Activated T-helper 2 cell treated with anti-CD3 and anti-CD28 coated beads, Interferon-gamma antibody, Interleukin-2, Interleukin-4, amounts not matched to agents 10 μg/mL and 5 μg/mL and 100 μg/mL, durations not matched to agents 14 hours and 24 hours and 36 hours (primary cell): ENCODE measurements around the gene COMMD2. TPM values are rescaled to one million over a fixed set of nuclear protein-coding genes. Genes with fewer than 3 reads are reported as not detected.

ENCODE experiments used
- DNase-seq: peaks from one replicate; pipeline ENCODE4 v3.0.0; 2021; ENCODE audit warnings: low spot score
- H3K27ac Mint-ChIP-seq: one replicate; pipeline ENCODE4 v1.8.0; 2021; ENCODE audit warnings: mixed read lengths
- H3K27me3 Mint-ChIP-seq: one replicate; pipeline ENCODE4 v1.8.0; 2021; ENCODE audit warnings: low read depth, mixed read lengths
- H3K36me3 Mint-ChIP-seq: one replicate; pipeline ENCODE4 v1.8.0; 2021; ENCODE audit warnings: low read depth, mixed read lengths
- H3K4me1 Mint-ChIP-seq: one replicate; pipeline ENCODE4 v1.8.0; 2021; ENCODE audit warnings: low read depth, mixed read lengths
- H3K4me3 Mint-ChIP-seq: one replicate; pipeline ENCODE4 v1.8.0; 2021; ENCODE audit warnings: low read depth, mild to moderate bottlenecking, moderate library complexity, mixed read lengths
- H3K9me3 Mint-ChIP-seq: one replicate; pipeline ENCODE4 v1.8.0; 2021; ENCODE audit warnings: mixed read lengths
- intact Hi-C: fragments of 100-400 bp; cut with micrococcal nuclease; formaldehyde crosslinking; loops from one replicate; pipeline ENCODE4 v1.15.1; 2023
- total RNA-seq: library from RNA; stranded (reverse); gene quantifications from 2 replicates; pipeline ENCODE4 v1.2.3, GENCODE V29; 2022

COMMD2 gene
- 40.3 and 43.3 TPM in 2 replicates for total RNA-seq

DNA sequence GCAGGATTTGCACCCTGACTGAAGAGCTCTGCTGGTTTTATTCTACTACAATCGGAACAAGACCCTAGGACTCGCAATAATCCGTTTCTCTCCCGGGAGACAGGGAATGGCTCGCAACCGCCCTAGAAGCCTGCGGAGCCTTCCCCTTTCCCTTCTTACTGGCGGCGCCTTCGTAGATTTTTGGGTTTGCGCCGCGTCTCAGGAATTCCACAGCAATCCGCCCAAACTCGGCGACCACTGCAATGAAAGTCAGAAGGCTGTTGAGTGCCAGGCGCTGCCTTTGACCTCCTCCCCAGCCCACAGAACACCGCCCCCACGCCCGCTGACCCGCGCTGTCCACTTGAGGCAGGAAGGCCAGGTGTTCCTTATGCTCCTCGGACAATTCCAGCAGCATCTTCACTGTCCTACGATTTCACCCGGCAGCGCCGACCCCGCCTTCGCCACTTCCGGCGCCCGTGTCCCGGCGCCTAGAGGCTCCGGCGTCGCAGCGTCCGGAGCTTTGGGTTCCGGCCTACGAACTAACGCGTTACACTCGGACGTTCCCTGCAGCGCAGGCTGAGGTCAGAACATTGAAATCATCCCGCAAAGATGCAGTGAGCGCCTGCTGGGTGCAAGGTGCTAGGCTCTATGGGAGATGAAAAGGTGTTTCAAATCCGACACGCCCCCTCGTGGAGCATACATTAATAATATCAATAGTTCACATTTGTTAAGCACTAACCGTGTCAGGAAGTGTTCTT lies at the start of gene COMMD2:
COMMD2 (minus strand) TSS at position 439 of the 737 bp plus-strand sequence; CDS start at position 394, 45 bp downstream.
- intact Hi-C loops, result loop anchor here (1.0 to 2.0 kb wide), 4 partner anchors 61 to 795 kb away; partner anchors contain the start of genes EIF2A, RNF13, SERP1 and WWTR1
- peak within 1 kb of the TSS; percentile 97 for H3K4me3 Mint-ChIP-seq
- DNase-seq, result peak; percentile 68
- peaks cover 28% of the 10 kb centered on the region for H3K36me3 Mint-ChIP-seq
- peaks cover 16% of the 10 kb centered on the region for H3K4me1 Mint-ChIP-seq
- H3K27ac Mint-ChIP-seq, result peak within 1 kb of the TSS; percentile 87
- peaks cover 8% of the 10 kb centered on the region for H3K27me3 Mint-ChIP-seq
- H3K9me3 Mint-ChIP-seq, result no peaks in the 10 kb centered on the region

- peaks cover 4% of the 10 kb centered on the region for H3K4me1 Mint-ChIP-seq
- no peaks in the 10 kb centered on the region for H3K36me3 Mint-ChIP-seq
- H3K9me3 Mint-ChIP-seq, result no peaks in the 10 kb centered on the region
- peaks cover 38% of the 10 kb centered on the region for H3K27me3 Mint-ChIP-seq
- intact Hi-C loops, result no loop called here
- no peak overlapping the region for H3K4me3 Mint-ChIP-seq
- H3K27ac Mint-ChIP-seq, result no peak overlapping the region
- no peak for DNase-seq
Measured at GRCh38 chr3:149801639-149802038, 49.4 kb upstream of the COMMD2 start.

GRCh38 chr3:149801195-149801594 lies 48.9 kb upstream of the COMMD2 start:
- Mint-ChIP-seq H3K9me3 (no peaks in the 10 kb centered on the region), H3K4me1 (no peaks in the 10 kb centered on the region), H3K36me3 (no peaks in the 10 kb centered on the region), H3K27me3 (peaks cover 37% of the 10 kb centered on the region), H3K4me3 (no peak overlapping the region), H3K27ac (no peak overlapping the region)
- intact Hi-C loops, result no loop called here
- no peak for DNase-seq

DNA sequence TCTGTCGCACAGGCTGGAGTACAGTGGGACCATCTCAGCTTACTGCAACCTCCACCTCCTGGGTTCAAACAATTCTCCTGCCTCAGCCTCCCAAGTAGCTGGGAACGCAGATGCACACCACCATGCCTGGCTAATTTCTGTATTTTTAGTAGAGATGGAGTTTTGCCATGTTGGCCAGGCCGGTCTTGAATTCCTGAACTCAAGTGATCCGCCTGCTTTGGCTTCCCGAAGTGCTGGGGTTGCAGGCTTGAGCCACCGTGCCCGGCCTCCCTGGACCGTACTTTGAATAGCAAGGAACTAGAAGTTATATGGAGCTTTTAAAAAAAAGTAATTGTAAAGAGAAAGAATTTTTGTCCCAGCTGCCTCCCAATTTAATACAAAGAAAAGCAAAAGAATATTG lies 48.4 kb upstream of the COMMD2 start:
- no peaks in the 10 kb centered on the region for H3K36me3 Mint-ChIP-seq

DNA sequence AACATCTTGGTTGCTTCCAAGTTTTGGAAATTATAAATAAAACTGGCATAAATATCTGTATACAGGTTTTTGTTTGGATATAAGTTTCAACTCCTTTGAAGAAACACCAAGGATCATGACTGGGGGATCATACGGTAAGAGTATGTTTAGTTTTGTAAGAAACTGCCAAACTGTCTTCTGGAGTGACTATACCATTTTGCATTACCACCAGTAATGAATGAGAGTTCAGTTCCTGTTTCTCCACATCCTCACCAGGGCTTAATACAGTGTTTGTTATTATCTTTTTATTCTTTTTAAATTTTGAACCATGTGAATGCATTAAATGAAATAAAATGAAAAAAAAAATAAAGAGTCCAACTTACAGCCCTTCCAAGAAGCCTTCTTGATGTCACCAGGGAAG lies 43.7 kb upstream of the COMMD2 start:
- no peak overlapping the region for H3K4me3 Mint-ChIP-seq
- DNase-seq, result no peak
- no peaks in the 10 kb centered on the region for H3K36me3 Mint-ChIP-seq

More for the DNA sequence above, 48.4 kb upstream of the COMMD2 start:
- Mint-ChIP-seq H3K9me3 (no peaks in the 10 kb centered on the region), H3K27me3 (peaks cover 34% of the 10 kb centered on the region), H3K27ac (no peak overlapping the region), H3K4me3 (no peak overlapping the region), H3K4me1 (no peaks in the 10 kb centered on the region)
- intact Hi-C loops, result no loop called here
- DNase-seq, result no peak

DNA sequence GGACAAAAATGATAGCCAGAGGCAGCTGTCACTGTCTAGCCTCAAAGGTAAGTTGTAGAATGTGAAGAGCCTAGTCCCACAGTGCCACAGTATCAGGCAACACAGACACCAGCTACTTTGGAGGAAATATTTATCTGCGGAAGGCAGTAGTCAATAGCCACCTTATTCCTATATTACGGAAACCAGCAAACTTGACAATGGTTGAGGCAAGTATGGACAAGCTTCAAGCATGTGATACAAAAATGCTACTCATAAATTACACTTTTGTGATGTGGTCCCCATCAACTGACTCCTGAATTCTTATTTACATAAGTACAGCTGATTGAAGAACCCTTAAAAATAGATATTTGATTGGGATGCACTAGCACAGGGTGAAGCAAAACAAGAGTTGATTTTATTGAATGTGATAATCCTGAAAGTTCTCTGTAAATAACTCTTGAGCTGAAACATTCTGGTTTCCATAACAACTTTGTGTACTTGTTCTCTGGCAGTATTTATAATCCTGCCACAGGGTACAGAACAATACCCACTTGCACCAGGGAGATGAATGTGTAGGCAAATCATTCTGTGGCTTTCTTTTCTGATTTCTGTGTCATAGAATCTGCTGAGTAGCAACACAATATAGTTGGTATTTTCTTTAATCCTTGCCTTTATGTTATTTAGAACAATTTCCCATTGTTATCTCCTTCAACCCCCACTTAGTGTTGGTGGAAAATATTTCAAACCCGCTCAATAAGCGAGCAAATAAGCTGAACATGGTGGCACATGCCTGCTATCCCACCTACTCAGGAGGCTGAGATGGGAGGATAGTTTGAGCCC lies 40.4 kb upstream of the COMMD2 start, which contains the start of gene ANKUB1:
ANKUB1 (minus strand) TSS at position 103 of the 819 bp plus-strand sequence. CDS start 188 bp downstream, outside the sequence.
- DNase-seq, result no peak
- Mint-ChIP-seq H3K27me3 (peaks cover 26% of the 10 kb centered on the region), H3K9me3 (no peaks in the 10 kb centered on the region), H3K27ac (no peak within 1 kb of the TSS), H3K36me3 (no peaks in the 10 kb centered on the region), H3K4me3 (no peak within 1 kb of the TSS), H3K4me1 (no peaks in the 10 kb centered on the region)
- intact Hi-C loops, result no loop called here

More for the DNA sequence above, 43.7 kb upstream of the COMMD2 start:
- no peaks in the 10 kb centered on the region for H3K4me1 Mint-ChIP-seq
- intact Hi-C loops, result no loop called here
- H3K27me3 Mint-ChIP-seq, result peaks cover 25% of the 10 kb centered on the region
- H3K27ac Mint-ChIP-seq, result no peak overlapping the region
- H3K9me3 Mint-ChIP-seq, result no peaks in the 10 kb centered on the region

GRCh38 chr3:149790698-149791097 lies 38.4 kb upstream of the COMMD2 start:
- H3K4me3 Mint-ChIP-seq, result no peak overlapping the region
- peaks cover 24% of the 10 kb centered on the region for H3K27me3 Mint-ChIP-seq

GRCh38 chr3:149790268-149790667 lies 38.0 kb upstream of the COMMD2 start:
- DNase-seq, result no peak
- Mint-ChIP-seq H3K27me3 (peaks cover 24% of the 10 kb centered on the region), H3K36me3 (no peaks in the 10 kb centered on the region), H3K27ac (no peak overlapping the region), H3K4me3 (no peak overlapping the region), H3K9me3 (no peaks in the 10 kb centered on the region), H3K4me1 (no peaks in the 10 kb centered on the region)
- intact Hi-C loops, result no loop called here

More at GRCh38 chr3:149790698-149791097, 38.4 kb upstream of the COMMD2 start:
- intact Hi-C loops, result no loop called here
- no peak overlapping the region for H3K27ac Mint-ChIP-seq
- DNase-seq, result no peak
- no peaks in the 10 kb centered on the region for H3K9me3 Mint-ChIP-seq
- no peaks in the 10 kb centered on the region for H3K4me1 Mint-ChIP-seq
- H3K36me3 Mint-ChIP-seq, result no peaks in the 10 kb centered on the region

DNA sequence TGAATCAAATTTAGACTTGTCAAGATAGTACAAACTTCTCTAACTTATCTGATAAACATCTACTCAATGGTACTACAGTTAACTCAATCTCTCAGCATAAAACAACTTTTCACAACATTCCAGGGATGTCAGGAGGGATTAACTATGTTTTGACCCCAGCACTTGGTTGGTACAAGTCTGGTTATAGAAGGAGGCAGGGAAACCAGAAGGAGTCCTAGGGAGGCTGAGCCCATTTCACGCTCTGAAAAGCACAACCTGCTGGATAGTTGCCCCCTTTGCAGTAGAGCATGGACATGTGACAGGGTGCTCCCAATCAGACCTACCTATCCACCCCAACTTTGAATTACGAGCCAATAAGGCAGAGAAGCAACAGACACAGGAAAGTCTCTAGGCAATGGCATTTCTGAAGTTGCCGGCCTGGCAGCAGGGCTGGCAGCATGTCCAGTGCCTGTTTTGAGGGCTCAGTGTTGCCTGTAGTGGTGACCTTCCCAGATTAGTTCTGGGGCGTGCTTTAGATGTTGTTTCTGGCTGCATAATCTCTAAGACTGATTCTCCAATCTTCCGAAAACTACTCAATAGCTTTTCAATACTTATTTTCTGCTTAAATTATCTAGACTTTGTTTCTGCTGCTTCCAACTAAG lies 31.9 kb upstream of the COMMD2 start:
- no peak overlapping the region for H3K4me3 Mint-ChIP-seq
- peaks cover 14% of the 10 kb centered on the region for H3K27me3 Mint-ChIP-seq
- H3K4me1 Mint-ChIP-seq, result no peaks in the 10 kb centered on the region
- intact Hi-C loops, result no loop called here
- H3K9me3 Mint-ChIP-seq, result no peaks in the 10 kb centered on the region
- no peak overlapping the region for H3K27ac Mint-ChIP-seq
- DNase-seq, result no peak
- H3K36me3 Mint-ChIP-seq, result no peaks in the 10 kb centered on the region

GRCh38 chr3:149783576-149783975 lies 31.3 kb upstream of the COMMD2 start:
- no peaks in the 10 kb centered on the region for H3K9me3 Mint-ChIP-seq
- no peak overlapping the region for H3K27ac Mint-ChIP-seq
- H3K36me3 Mint-ChIP-seq, result no peaks in the 10 kb centered on the region
- intact Hi-C loops, result no loop called here
- H3K4me3 Mint-ChIP-seq, result no peak overlapping the region
- no peaks in the 10 kb centered on the region for H3K4me1 Mint-ChIP-seq
- no peak for DNase-seq
- peaks cover 14% of the 10 kb centered on the region for H3K27me3 Mint-ChIP-seq

DNA sequence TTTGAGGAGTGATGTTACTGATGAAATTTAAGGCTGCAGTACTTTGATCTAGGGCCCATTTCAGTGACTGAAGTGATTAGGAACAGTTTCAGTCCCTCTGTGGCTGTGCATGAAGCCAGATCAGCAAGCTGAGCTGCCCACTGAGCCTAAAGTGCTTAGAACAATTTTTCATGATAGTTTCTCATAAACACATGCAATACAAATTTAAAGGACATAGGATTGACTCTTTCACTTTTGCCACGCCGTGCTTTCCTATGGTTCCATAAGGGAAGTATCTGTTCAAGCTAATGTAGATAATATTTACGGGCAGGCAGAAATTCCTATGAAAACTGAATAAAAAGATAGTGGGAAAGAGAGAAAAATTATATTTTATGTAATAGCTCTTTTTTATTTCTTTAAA lies 29.5 kb upstream of the COMMD2 start:
- no peaks in the 10 kb centered on the region for H3K4me1 Mint-ChIP-seq
- DNase-seq, result no peak
- peaks cover 13% of the 10 kb centered on the region for H3K27me3 Mint-ChIP-seq
- H3K36me3 Mint-ChIP-seq, result no peaks in the 10 kb centered on the region
- H3K27ac Mint-ChIP-seq, result no peak overlapping the region
- no peak overlapping the region for H3K4me3 Mint-ChIP-seq
- H3K9me3 Mint-ChIP-seq, result no peaks in the 10 kb centered on the region
- intact Hi-C loops, result no loop called here

DNA sequence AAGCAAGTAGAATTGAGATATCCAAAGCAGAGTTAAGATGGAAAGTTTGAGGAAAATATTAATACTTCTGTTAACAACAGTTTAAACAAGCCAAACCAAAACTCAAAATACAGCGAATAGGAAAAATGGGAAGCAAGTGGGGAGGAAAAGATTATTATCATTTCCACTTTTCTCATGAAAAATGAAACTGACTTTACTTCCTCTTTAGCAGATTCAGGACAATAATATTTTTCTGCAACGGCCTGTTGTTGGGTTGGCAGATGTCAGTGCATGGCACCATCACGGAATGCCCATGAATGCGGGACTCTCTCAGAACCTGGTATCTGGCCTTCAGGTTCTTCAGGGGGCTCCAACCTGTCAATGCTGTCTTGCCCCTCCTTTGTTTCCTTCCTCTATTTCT lies 28.9 kb upstream of the COMMD2 start:
- Mint-ChIP-seq H3K27ac (no peak overlapping the region), H3K27me3 (peaks cover 11% of the 10 kb centered on the region), H3K9me3 (no peaks in the 10 kb centered on the region), H3K4me1 (no peaks in the 10 kb centered on the region), H3K4me3 (no peak overlapping the region), H3K36me3 (no peaks in the 10 kb centered on the region)
- intact Hi-C loops, result no loop called here
- no peak for DNase-seq
